Hepatocyte (in vitro differentiated cells): Measurements from ENCODE around the gene XYLT1.

Experiments used
- CTCF ChIP-seq: fragments of 200-600 bp; sonication (generic); IDR thresholded peaks from 2 replicates; pipeline ENCODE4 v1.5.1; 2016; ENCODE audit warnings: antibody characterized with exemption, mild to moderate bottlenecking; ENCODE audit not compliant: poor library complexity
- EZH2 ChIP-seq: fragments of 200-600 bp; sonication (generic); IDR thresholded peaks from 2 replicates; pipeline ENCODE4 v1.6.1; 2016; ENCODE audit warnings: antibody characterized with exemption, mild to moderate bottlenecking, borderline replicate concordance
- EZH2phosphoT487 ChIP-seq: fragments of 200-600 bp; sonication (generic); IDR thresholded peaks from one replicate; pipeline ENCODE4 v1.6.1; 2018; ENCODE audit warnings: antibody characterized with exemption, mild to moderate bottlenecking, low read depth, moderate library complexity; ENCODE audit not compliant: unreplicated experiment, severe bottlenecking

- no peak for TF ChIP-seq EZH2
- TF ChIP-seq CTCF = no peak
- TF ChIP-seq EZH2phosphoT487 = no peak
These were observed 242.6 kb downstream of the XYLT1 start for GRCh38 chr16:17228048-17228707.
